Endodermal cell (in vitro differentiated cells): ENCODE results near the gene DGKA. TPM values are rescaled to one million over a fixed set of nuclear protein-coding genes. Genes with fewer than 3 reads are reported as not detected.

Experiments
- DNase-seq: peaks from one replicate; pipeline ENCODE4 v3.0.0-alpha.2; 2017
- H3K27ac ChIP-seq: 2 replicates; pipeline ENCODE4 v1.5.1; 2013; ENCODE audit warnings: mild to moderate bottlenecking, low read depth, low read length, moderate library complexity
- H3K27me3 ChIP-seq: 2 replicates; pipeline ENCODE4 v1.6.1; 2013; ENCODE audit warnings: mild to moderate bottlenecking, low read length, moderate library complexity; ENCODE audit not compliant: insufficient read depth, control insufficient read depth, poor library complexity, severe bottlenecking
- H3K36me3 ChIP-seq: 2 replicates; pipeline ENCODE4 v1.7.0; 2013; ENCODE audit warnings: mild to moderate bottlenecking, low read length, moderate library complexity; ENCODE audit not compliant: control insufficient read depth, insufficient read depth
- H3K4me1 ChIP-seq: one replicate; pipeline ENCODE4 v1.7.0; 2013; ENCODE audit warnings: low read length; ENCODE audit not compliant: control insufficient read depth, insufficient read depth
- H3K4me3 ChIP-seq: 2 replicates; pipeline ENCODE4 v1.5.1; 2013; ENCODE audit warnings: mild to moderate bottlenecking, low read length, moderate library complexity
- H3K9ac ChIP-seq: 2 replicates; pipeline ENCODE4 v1.6.1; 2013; ENCODE audit warnings: mild to moderate bottlenecking, low read length, moderate library complexity; ENCODE audit not compliant: poor library complexity, severe bottlenecking; ENCODE audit errors: extremely low read depth
- H3K9me3 ChIP-seq: 2 replicates; pipeline ENCODE4 v1.6.1; 2013; ENCODE audit warnings: mild to moderate bottlenecking, low read length, moderate library complexity; ENCODE audit not compliant: control insufficient read depth
- H3K27ac Mint-ChIP-seq: 2 replicates; pipeline ENCODE4 v1.8.0; 2020; ENCODE audit warnings: mixed read lengths
- H3K27me3 Mint-ChIP-seq: 2 replicates; pipeline ENCODE4 v1.8.0; 2021; ENCODE audit warnings: mild to moderate bottlenecking, mixed read lengths; ENCODE audit not compliant: insufficient read depth
- H3K36me3 Mint-ChIP-seq: 2 replicates; pipeline ENCODE4 v1.8.0; 2020; ENCODE audit warnings: low read depth, mixed read lengths
- H3K4me1 Mint-ChIP-seq: 2 replicates; pipeline ENCODE4 v1.8.0; 2020; ENCODE audit warnings: mixed read lengths
- H3K4me3 Mint-ChIP-seq: 2 replicates; pipeline ENCODE4 v1.8.0; 2020; ENCODE audit warnings: mild to moderate bottlenecking, moderate library complexity, mixed read lengths
- H3K9me3 Mint-ChIP-seq: 2 replicates; pipeline ENCODE4 v1.8.0; 2020; ENCODE audit warnings: mild to moderate bottlenecking, mixed read lengths
- WGBS, 2 experiments: methylation state at CpG; one replicate each; pipeline versions ENCODE4 v1.1.5 to v1.1.7; 2013; ENCODE audit warnings: missing lambda C conversion rate in 2 of 2, mixed read lengths in 1 of 2; ENCODE audit not compliant: insufficient coverage in 1 of 2, insufficient read length in 1 of 2; 5-methylcytosine and 5-hydroxymethylcytosine counted together
- long read RNA-seq, 4 experiments: library from polyadenylated mRNA in 2 of 4; library from RNA in 1 of 4; library from capped mRNA in 1 of 4; stranded (forward) in 3 of 4; unstranded in 1 of 4; transcript quantifications; one replicate each; pipeline ENCODE4 v2.0.0, GENCODE V29; 2020 to 2021; ENCODE audit warnings: inconsistent platforms in 1 of 4
- polyA plus RNA-seq, 2 experiments: library from polyadenylated mRNA; stranded (reverse); fragments of 50-300 nt; gene quantifications; one replicate each; pipeline ENCODE4 v1.2.3, GENCODE V29; 2013
- total RNA-seq, 2 donors: library from RNA; stranded (reverse); fragmentation: NEBNext Ultra II Directional in 1 of 2; extraction: Animal tissue kit (Norgen Biotek cat#: 25700) in 1 of 2; gene quantifications; 2 replicates in 1 of 2; 3 replicates in 1 of 2; pipeline ENCODE4 v1.2.1, GENCODE V29; 2021
- TF ChIP-seq, protein P1 (sequence below): fragments of 200-600 bp; sonication (generic); conservative IDR thresholded peaks from 2 replicates; pipeline ENCODE4 v1.5.0; 2021; ENCODE audit warnings: antibody characterized with exemption, mild to moderate bottlenecking

DGKA gene
- 10 to 100 TPM; 10.2 to 11.1 TPM for total RNA-seq
- polyA plus RNA-seq (2013, experiment 1 of 2) = 20.2 TPM
- 20.0 TPM for polyA plus RNA-seq (2013, experiment 2 of 2)
- long read RNA-seq, experiment 1, partial matches to known transcripts = 0 of 3 reads
- long read RNA-seq, experiment 1, other reads (novel, unspliced or antisense) = 3 of 3 reads
- long read RNA-seq, experiment 2, partial matches to known transcripts = 0 of 10 reads
- long read RNA-seq, experiment 2, other reads (novel, unspliced or antisense) = 9 of 10 reads
- long read RNA-seq, experiment 3, partial matches to known transcripts = 0 of 13 reads
- long read RNA-seq, experiment 3, other reads (novel, unspliced or antisense) = 10 of 13 reads
- long read RNA-seq, experiment 4, partial matches to known transcripts = 1 of 5 reads
- long read RNA-seq, experiment 4, other reads (novel, unspliced or antisense) = 3 of 5 reads

DNA sequence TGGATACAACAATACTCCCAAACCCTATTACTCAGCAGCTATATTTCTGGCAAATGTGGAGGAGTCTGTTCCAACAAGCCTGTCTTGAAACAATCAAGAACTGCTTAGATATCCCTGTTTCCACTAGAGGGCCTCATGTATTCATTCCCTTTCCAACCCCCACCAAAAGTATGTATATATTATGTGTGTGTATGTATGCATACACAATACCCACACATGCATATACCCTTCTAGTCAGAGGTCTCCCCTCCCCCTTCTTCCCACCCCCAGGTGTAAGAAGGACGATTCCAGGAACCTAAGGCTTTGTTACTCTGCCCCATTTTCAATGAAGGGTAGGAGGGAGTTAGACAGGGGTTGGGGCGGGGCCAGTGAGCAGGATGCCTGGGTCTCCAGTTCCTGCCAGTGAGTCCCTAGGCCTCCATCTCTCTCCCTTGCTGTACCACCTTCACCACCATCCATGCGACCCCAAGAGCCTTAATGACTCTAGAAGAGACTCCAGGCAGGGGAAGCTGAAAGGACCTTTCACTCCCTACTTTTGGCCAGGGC is at the start of gene DGKA:
TSS of gene DGKA (plus strand) at position 392 of the 546 bp plus-strand sequence. CDS start 5,342 bp downstream, outside the sequence.
- Histone ChIP-seq H3K36me3 (no peaks in the 10 kb centered on the region), H3K9me3 (no peaks in the 10 kb centered on the region), H3K4me3 (peak within 1 kb of the TSS; percentile 84), H3K9ac (peak within 1 kb of the TSS; percentile 30), H3K27me3 (peaks cover 37% of the 10 kb centered on the region), H3K4me1 (peaks cover 6% of the 10 kb centered on the region), H3K27ac (no peak within 1 kb of the TSS)
- H3K9me3 Mint-ChIP-seq = no peaks in the 10 kb centered on the region
- H3K27ac Mint-ChIP-seq = peak within 1 kb of the TSS; percentile 83
- 45% methylated on average over 3 of the region's 3 CpGs; no CpG with 5 or more reads in 1 of the 2 experiments for WGBS, 2 experiments
- peak within 1 kb of the TSS; percentile 60 for H3K4me3 Mint-ChIP-seq
- H3K4me1 Mint-ChIP-seq = peaks cover 16% of the 10 kb centered on the region
- no peaks in the 10 kb centered on the region for H3K36me3 Mint-ChIP-seq
- peak; percentile 86 for DNase-seq
- TF ChIP-seq, protein P1, sequence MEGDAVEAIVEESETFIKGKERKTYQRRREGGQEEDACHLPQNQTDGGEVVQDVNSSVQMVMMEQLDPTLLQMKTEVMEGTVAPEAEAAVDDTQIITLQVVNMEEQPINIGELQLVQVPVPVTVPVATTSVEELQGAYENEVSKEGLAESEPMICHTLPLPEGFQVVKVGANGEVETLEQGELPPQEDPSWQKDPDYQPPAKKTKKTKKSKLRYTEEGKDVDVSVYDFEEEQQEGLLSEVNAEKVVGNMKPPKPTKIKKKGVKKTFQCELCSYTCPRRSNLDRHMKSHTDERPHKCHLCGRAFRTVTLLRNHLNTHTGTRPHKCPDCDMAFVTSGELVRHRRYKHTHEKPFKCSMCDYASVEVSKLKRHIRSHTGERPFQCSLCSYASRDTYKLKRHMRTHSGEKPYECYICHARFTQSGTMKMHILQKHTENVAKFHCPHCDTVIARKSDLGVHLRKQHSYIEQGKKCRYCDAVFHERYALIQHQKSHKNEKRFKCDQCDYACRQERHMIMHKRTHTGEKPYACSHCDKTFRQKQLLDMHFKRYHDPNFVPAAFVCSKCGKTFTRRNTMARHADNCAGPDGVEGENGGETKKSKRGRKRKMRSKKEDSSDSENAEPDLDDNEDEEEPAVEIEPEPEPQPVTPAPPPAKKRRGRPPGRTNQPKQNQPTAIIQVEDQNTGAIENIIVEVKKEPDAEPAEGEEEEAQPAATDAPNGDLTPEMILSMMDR = peak; percentile 81
- peaks cover 48% of the 10 kb centered on the region for H3K27me3 Mint-ChIP-seq

DNA sequence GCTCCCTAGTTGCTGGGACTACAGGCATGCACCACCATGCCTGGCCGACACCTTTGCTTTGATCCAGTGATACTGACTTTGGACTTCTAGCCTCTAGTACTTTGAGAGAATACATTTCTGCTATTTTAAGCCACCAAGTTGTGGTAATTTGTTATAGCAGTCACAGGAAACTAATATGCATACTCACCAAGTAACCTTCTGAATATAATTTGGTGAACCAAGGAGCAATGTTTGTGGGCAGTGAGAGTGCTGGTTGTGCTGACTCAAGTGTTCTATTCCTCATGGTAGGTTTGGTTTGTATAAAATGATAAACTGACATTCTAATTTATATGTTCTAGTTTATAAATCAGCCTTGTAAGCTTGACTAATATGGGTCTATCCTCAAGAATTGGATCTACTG is 45.8 kb upstream of the DGKA start:
- H3K36me3 Mint-ChIP-seq = peaks cover 2% of the 10 kb centered on the region
- peaks cover 20% of the 10 kb centered on the region for H3K9me3 Mint-ChIP-seq
- 92% methylated on average over 1 of the region's 1 CpG; no CpG with 5 or more reads in 1 of the 2 experiments for WGBS, 2 experiments

DNA sequence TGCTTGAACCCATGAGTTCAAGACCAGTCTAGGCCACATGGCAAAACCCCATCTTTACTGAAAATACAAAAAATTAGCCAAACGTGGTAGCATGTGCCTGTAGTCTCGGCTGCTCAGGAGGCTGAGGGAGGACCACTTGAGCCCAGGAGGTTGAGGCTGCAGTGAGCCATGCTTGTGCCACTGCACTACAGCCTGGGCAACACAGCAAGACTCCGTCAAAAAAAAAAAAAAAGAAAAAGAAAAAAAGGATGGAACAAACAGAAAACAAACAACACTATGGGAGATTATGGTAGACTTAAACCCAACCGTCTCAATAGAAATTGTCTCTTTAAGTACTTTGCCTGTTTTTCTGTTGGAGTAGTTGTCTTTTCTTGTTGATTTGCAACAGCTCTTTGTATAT is 39.7 kb upstream of the DGKA start:
- H3K27ac Mint-ChIP-seq = no peak overlapping the region

More for the DNA sequence above, 45.8 kb upstream of the DGKA start:
- no peak for DNase-seq
- Mint-ChIP-seq H3K4me3 (no peak overlapping the region), H3K27me3 (no peaks in the 10 kb centered on the region), H3K27ac (no peak overlapping the region), H3K4me1 (no peaks in the 10 kb centered on the region)
- Histone ChIP-seq H3K9me3 (peaks cover 12% of the 10 kb centered on the region), H3K36me3 (no peaks in the 10 kb centered on the region), H3K9ac (no peak overlapping the region), H3K4me3 (no peak overlapping the region), H3K27ac (no peak overlapping the region), H3K27me3 (no peaks in the 10 kb centered on the region), H3K4me1 (no peaks in the 10 kb centered on the region)
- TF ChIP-seq, protein P1 = no peak

More for the DNA sequence above, 39.7 kb upstream of the DGKA start:
- 95% methylated on average over 4 of the region's 4 CpGs; no CpG with 5 or more reads in 1 of the 2 experiments for WGBS, 2 experiments
- peaks cover 4% of the 10 kb centered on the region for H3K36me3 ChIP-seq
- TF ChIP-seq, protein P1 = no peak
- DNase-seq = no peak
- H3K27ac ChIP-seq = no peak overlapping the region
- no peaks in the 10 kb centered on the region for H3K27me3 ChIP-seq
- no peaks in the 10 kb centered on the region for H3K4me1 ChIP-seq
- no peaks in the 10 kb centered on the region for H3K9me3 ChIP-seq
- H3K9me3 Mint-ChIP-seq = peaks cover 1% of the 10 kb centered on the region
- peaks cover 8% of the 10 kb centered on the region for H3K36me3 Mint-ChIP-seq
- no peaks in the 10 kb centered on the region for H3K4me1 Mint-ChIP-seq
- H3K4me3 ChIP-seq = no peak overlapping the region
- H3K27me3 Mint-ChIP-seq = no peaks in the 10 kb centered on the region
- no peak overlapping the region for H3K4me3 Mint-ChIP-seq
- no peak overlapping the region for H3K9ac ChIP-seq
